Caco-2 (cell line): ENCODE measurements around the gene EFTUD2. TPM values are rescaled to one million over a fixed set of nuclear protein-coding genes. Genes with fewer than 3 reads are reported as not detected.
A peak's percentile ranks its signal among the peaks of the same experiment; 100 is the strongest.

Source experiments
- BruUV-seq: library from RNA; stranded (reverse); fragments of 400-500 nt; replicated peaks from 2 replicates; lab custom pipeline; 2021; lab: Mats Ljungman, UMichigan
- CTCF ChIA-PET: fragments of 300-600 bp; sonication (Branson Sonifier 250); formaldehyde crosslinking; loops from one replicate; lab custom pipeline; 2022; ENCODE audit warnings: antibody characterized with exemption; lab: Charles Lee
- POLR2A ChIA-PET: fragments of 300-600 bp; sonication (Branson Sonifier 250); formaldehyde crosslinking; loops from one replicate; lab custom pipeline; 2022; ENCODE audit warnings: antibody characterized with exemption; lab: Charles Lee
- DNase-seq, 2 experiments: peaks; one replicate each; pipeline versions ENCODE4 v3.0.0 to v3.0.0-alpha.2; 2020 to 2022
- H3K27me3 ChIP-seq: replicated peaks from 2 replicates; pipeline ENCODE4 v1.6.0; 2011; ENCODE audit warnings: low read length; ENCODE audit not compliant: control insufficient read depth, insufficient read depth
- H3K36me3 ChIP-seq: 2 replicates; pipeline ENCODE4 v1.5.1; 2011; ENCODE audit warnings: low read length; ENCODE audit not compliant: control insufficient read depth, insufficient read depth
- H3K4me1 ChIP-seq: fragments of 250-450 bp; sonication (Bioruptor Pico); 2 replicates; pipeline ENCODE4 v1.5.1; 2020; ENCODE audit warnings: mild to moderate bottlenecking
- H3K4me3 ChIP-seq: 2 replicates; pipeline ENCODE4 v1.5.1; 2011; ENCODE audit warnings: low read depth, mild to moderate bottlenecking, control low read depth, low read length
- H3K9me3 ChIP-seq: fragments of 250-450 bp; sonication (Bioruptor Pico); 2 replicates; pipeline ENCODE4 v1.5.1; 2020; ENCODE audit warnings: mild to moderate bottlenecking, moderate library complexity
- H3K27ac Mint-ChIP-seq: one replicate; pipeline ENCODE4 v1.8.0; 2022; ENCODE audit warnings: mixed read lengths; ENCODE audit not compliant: unreplicated experiment
- H3K27me3 Mint-ChIP-seq: one replicate; pipeline ENCODE4 v1.8.0; 2022; ENCODE audit warnings: mixed read lengths; ENCODE audit not compliant: insufficient read depth, unreplicated experiment
- H3K36me3 Mint-ChIP-seq: one replicate; pipeline ENCODE4 v1.8.0; 2022; ENCODE audit warnings: mild to moderate bottlenecking, mixed read lengths; ENCODE audit not compliant: insufficient read depth, unreplicated experiment
- H3K4me1 Mint-ChIP-seq: one replicate; pipeline ENCODE4 v1.8.0; 2022; ENCODE audit warnings: low read depth, mixed read lengths; ENCODE audit not compliant: unreplicated experiment
- H3K4me3 Mint-ChIP-seq: one replicate; pipeline ENCODE4 v1.8.0; 2022; ENCODE audit warnings: mild to moderate bottlenecking, moderate library complexity, mixed read lengths; ENCODE audit not compliant: unreplicated experiment
- H3K9me3 Mint-ChIP-seq: one replicate; pipeline ENCODE4 v1.8.0; 2022; ENCODE audit warnings: mixed read lengths; ENCODE audit not compliant: unreplicated experiment
- intact Hi-C: fragments of 100-400 bp; cut with micrococcal nuclease; formaldehyde crosslinking; loops from one replicate; pipeline ENCODE4 v1.10.0; 2022; ENCODE audit not compliant: unreplicated experiment
- total RNA-seq: library from RNA; stranded (reverse); gene quantifications from 2 replicates; pipeline ENCODE4 v1.2.3, GENCODE V29; 2022
- TF ChIP-seq, protein P1 (sequence below), 2 experiments: fragments of 200-600 bp in 1 of 2; IDR thresholded peaks; 1 replicate in 1 of 2; 2 replicates in 1 of 2; pipeline versions ENCODE4 v1.5.1 to v1.8.0; 2011 to 2022; ENCODE audit warnings: antibody characterized with exemption in 1 of 2, control low read depth in 1 of 2, inconsistent platforms in 1 of 2, low read depth in 1 of 2, low read length in 1 of 2, mild to moderate bottlenecking in 1 of 2, moderate library complexity in 1 of 2; ENCODE audit not compliant: insufficient read depth in 1 of 2, severe bottlenecking in 1 of 2, unreplicated experiment in 1 of 2

EFTUD2 gene
- total RNA-seq, 1 experiment from 2014 or later, result 175 TPM

DNA sequence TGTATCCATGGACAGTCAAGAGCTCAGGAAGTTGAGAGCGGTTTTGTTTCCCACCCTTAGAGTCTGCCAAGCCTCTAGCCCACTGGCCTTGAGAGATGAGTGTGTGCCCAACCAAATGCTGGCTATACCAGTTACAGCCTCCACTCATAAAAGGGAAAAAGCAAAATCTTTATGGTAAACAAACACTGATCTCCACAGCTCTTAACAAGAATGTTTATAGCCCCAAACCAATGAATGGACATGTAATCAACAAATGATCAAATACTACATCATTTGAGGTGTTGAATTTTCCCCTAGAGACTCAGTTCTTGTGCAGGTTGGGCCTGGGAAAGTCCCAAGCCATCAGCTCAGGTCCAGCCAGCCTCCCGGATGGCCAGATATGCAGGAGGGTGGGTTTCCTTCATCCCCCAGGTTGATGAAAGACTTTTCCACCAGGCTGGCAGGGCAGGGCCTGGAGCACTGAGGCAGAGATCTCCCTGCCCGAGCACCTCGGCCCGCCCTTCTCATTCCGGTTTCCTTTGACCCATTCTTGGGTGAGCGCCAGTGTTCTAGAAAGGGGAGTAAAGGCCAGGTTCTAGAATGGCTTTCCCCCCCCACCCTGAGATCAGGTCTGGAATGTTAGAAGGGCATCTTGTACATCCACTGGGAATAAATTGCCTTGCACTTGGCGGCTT is 3.9 kb upstream of the EFTUD2 start:
- Histone ChIP-seq H3K9me3 (no peaks in the 10 kb centered on the region), H3K36me3 (no peaks in the 10 kb centered on the region), H3K4me3 (no peak overlapping the region), H3K27me3 (no peaks in the 10 kb centered on the region), H3K4me1 (peaks cover 8% of the 10 kb centered on the region)
- ChIA-PET CTCF (interaction anchor here (0.6 to 1.6 kb wide), 5 partner anchors 8 to 1263 kb away, joined by 3 to 4 read pairs (median 3); partner anchors contain the start of gene ACBD4), POLR2A (no interaction called here)
- intact Hi-C loops, result no loop called here
- TF ChIP-seq, protein P1, sequence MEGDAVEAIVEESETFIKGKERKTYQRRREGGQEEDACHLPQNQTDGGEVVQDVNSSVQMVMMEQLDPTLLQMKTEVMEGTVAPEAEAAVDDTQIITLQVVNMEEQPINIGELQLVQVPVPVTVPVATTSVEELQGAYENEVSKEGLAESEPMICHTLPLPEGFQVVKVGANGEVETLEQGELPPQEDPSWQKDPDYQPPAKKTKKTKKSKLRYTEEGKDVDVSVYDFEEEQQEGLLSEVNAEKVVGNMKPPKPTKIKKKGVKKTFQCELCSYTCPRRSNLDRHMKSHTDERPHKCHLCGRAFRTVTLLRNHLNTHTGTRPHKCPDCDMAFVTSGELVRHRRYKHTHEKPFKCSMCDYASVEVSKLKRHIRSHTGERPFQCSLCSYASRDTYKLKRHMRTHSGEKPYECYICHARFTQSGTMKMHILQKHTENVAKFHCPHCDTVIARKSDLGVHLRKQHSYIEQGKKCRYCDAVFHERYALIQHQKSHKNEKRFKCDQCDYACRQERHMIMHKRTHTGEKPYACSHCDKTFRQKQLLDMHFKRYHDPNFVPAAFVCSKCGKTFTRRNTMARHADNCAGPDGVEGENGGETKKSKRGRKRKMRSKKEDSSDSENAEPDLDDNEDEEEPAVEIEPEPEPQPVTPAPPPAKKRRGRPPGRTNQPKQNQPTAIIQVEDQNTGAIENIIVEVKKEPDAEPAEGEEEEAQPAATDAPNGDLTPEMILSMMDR (IDR thresholded peaks at IDR 0.05; ENCODE audit: insufficient read depth in 1 of 2, low read depth in 1 of 2, low read length in 1 of 2, severe bottlenecking in 1 of 2, unreplicated experiment in 1 of 2), result no peak
- Mint-ChIP-seq H3K4me1 (peaks cover 24% of the 10 kb centered on the region), H3K36me3 (peaks cover 11% of the 10 kb centered on the region), H3K27ac (no peak overlapping the region), H3K9me3 (no peaks in the 10 kb centered on the region), H3K4me3 (no peak overlapping the region), H3K27me3 (no peaks in the 10 kb centered on the region)
- no peak for DNase-seq
- BruUV-seq, result TSS peak; percentile 25

DNA sequence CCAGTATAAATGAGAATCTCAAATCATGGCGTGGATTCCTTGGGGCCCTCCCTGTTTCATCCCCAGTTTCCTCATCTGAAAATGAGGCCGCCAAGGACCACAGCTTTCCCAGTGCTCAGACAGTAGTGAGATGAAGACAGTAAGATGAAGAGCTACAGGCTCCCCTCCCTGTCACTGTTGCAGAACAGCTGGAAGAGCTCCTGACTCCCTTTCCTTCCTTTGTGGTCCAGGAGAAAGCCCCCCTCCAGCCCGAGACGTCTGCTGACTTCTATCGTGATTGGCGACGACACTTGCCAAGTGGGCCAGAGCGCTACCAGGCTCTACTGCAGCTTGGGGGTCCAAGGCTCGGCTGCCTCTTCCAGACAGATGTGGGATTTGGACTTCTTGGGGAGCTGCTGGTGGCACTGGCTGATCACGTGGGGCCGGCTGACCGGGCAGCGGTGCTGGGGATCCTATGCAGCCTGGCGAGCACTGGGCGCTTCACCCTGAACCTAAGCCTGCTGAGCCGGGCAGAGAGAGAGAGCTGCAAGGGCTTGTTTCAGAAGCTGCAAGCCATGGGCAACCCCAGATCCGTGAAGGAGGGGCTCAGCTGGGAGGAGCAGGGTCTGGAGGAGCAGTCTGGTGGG is 3.0 kb upstream of the EFTUD2 start:
- TF ChIP-seq, protein P1 (IDR thresholded peaks at IDR 0.05; ENCODE audit: insufficient read depth in 1 of 2, low read depth in 1 of 2, low read length in 1 of 2, severe bottlenecking in 1 of 2, unreplicated experiment in 1 of 2), result no peak
- no peaks in the 10 kb centered on the region for H3K9me3 ChIP-seq
- POLR2A ChIA-PET, result no interaction called here

DNA sequence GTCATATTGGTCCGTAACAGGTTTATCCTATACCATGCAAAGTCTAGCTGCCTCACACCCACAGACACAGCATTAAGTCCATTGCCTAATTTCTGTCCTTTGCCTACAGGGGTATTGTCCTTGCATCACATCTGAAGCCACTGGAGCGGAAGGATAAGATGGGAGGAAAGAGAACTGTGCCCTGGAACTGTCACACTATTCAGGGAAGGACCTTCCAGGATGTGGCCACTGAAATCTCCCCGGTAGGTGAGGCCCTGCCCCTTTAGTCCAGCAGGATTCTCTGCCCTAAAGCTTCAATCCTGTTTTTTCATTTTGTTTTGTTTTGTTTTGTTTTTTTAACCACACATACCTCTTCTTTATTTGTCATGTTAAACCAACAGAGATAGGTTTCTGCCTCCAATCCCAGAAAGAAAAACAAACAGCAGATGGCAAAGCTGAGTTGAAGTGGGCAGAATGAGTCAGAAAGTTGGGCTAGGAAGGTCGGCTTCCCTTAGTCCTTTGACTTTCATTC is 2.2 kb upstream of the EFTUD2 start:
- no peak for DNase-seq
- H3K4me3 ChIP-seq, result no peak overlapping the region
- CTCF ChIA-PET, result interaction anchor here (0.6 to 1.6 kb wide), 2 partner anchors 10 to 85 kb away, joined by 3 to 4 read pairs; no protein-coding TSS in a partner anchor

More for the DNA sequence above, 3.0 kb upstream of the EFTUD2 start:
- H3K27me3 Mint-ChIP-seq, result no peaks in the 10 kb centered on the region
- H3K27me3 ChIP-seq, result no peaks in the 10 kb centered on the region
- no peak overlapping the region for H3K4me3 Mint-ChIP-seq
- peaks cover 24% of the 10 kb centered on the region for H3K4me1 Mint-ChIP-seq
- no TSS peak for BruUV-seq
- intact Hi-C loops, result no loop called here
- H3K27ac Mint-ChIP-seq, result no peak overlapping the region
- H3K9me3 Mint-ChIP-seq, result no peaks in the 10 kb centered on the region
- DNase-seq, result no peak
- H3K36me3 Mint-ChIP-seq, result peaks cover 11% of the 10 kb centered on the region
- H3K4me1 ChIP-seq, result peaks cover 8% of the 10 kb centered on the region
- CTCF ChIA-PET, result interaction anchor here (0.6 to 1.6 kb wide), 4 partner anchors 9 to 1264 kb away, joined by 3 to 4 read pairs (median 4); no protein-coding TSS in a partner anchor
- no peak overlapping the region for H3K4me3 ChIP-seq
- no peaks in the 10 kb centered on the region for H3K36me3 ChIP-seq

More for the DNA sequence above, 2.2 kb upstream of the EFTUD2 start:
- TF ChIP-seq, protein P1 (IDR thresholded peaks at IDR 0.05; ENCODE audit: insufficient read depth in 1 of 2, low read depth in 1 of 2, low read length in 1 of 2, severe bottlenecking in 1 of 2, unreplicated experiment in 1 of 2), result no peak
- H3K27me3 ChIP-seq, result no peaks in the 10 kb centered on the region
- Mint-ChIP-seq H3K27ac (no peak overlapping the region), H3K36me3 (peaks cover 11% of the 10 kb centered on the region), H3K4me3 (no peak overlapping the region), H3K27me3 (no peaks in the 10 kb centered on the region), H3K9me3 (no peaks in the 10 kb centered on the region), H3K4me1 (peaks cover 22% of the 10 kb centered on the region)
- H3K9me3 ChIP-seq, result no peaks in the 10 kb centered on the region
- H3K4me1 ChIP-seq, result peaks cover 8% of the 10 kb centered on the region
- intact Hi-C loops, result no loop called here
- POLR2A ChIA-PET, result no interaction called here
- no peaks in the 10 kb centered on the region for H3K36me3 ChIP-seq
- no TSS peak for BruUV-seq
